Left colon (tissue), 2 donors: ENCODE results near the gene USP44. TPM values are rescaled to one million over a fixed set of nuclear protein-coding genes. Genes with fewer than 3 reads are reported as not detected.
"Not testable (repeated sequence)": the region's sequence is repeated elsewhere in the genome, so short reads cannot be mapped to it uniquely, and the experiment has no call there.

Experiments
- ATAC-seq: fragments of 200-7000 bp; cut with Tn5 transposase; one replicate; pipeline ENCODE4 v1.9.1; 2020; ENCODE audit warnings: mild to moderate bottlenecking, moderate library complexity
- DNase-seq, 2 donors: peaks; one replicate each; pipeline ENCODE4 v3.0.0-alpha.2; 2020
- intact Hi-C, 2 donors: fragments of 100-400 bp; cut with DNase I in 1 of 2; cut with micrococcal nuclease in 1 of 2; formaldehyde crosslinking; loops; one replicate each; pipeline versions ENCODE4 v1.11.2 to v1.14.0; 2022; cut with DNase I, micrococcal nuclease
- long read RNA-seq: library from polyadenylated mRNA; unstranded; transcript quantifications from one replicate; pipeline ENCODE4 v2.0.0, GENCODE V29; 2021
- total RNA-seq, 2 donors: library from RNA; stranded (reverse); fragmentation: NEBNext Ultra II Directional; extraction: Animal tissue kit (Norgen Biotek cat#: 25700); gene quantifications; one replicate each; pipeline ENCODE4 v1.2.1, GENCODE V29; 2021
- donor health status: DM: no; HTN: no; CAD: no.
- donor health status: DM: yes; HTN: yes; CAD: no.

Gene USP44
- total RNA-seq, result under 1 TPM in 1 of 2 donors, not detected in 1; 0.39 TPM
- long read RNA-seq, result 0 reads

- DNase-seq, result no peak
- intact Hi-C loops, result no loop called here
- no peak for ATAC-seq
Observed at GRCh38 chr12:95551305-95551704, at the start of gene USP44. Gene USP44, minus strand, starts transcription at chr12:95551476. Its CDS starts 17,220 bp downstream, at chr12:95534256.

DNA sequence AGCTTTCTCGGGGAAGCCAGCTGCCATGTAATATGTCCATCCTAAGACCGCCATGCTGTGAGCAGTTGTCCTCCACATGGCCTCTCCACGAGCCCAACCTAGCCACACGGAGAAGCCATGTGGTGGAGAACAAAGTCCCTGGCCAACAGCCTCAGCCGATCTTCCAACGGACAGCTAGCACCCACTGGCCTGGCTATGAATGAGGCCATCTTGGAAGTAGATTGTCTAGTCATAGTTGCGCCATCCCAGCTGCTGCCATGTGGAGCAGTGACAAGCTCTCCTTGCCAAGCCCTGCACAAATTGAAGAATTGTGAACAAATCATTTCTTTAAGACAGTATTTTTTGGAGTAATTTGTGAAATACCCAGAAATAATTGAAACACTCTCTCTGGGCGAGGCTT, 49.3 kb upstream of the USP44 start:
- DNase-seq, result no peak
- no peak for ATAC-seq
- intact Hi-C loops, result no loop called here

GRCh38 chr12:95599880-95600279, 48.6 kb upstream of the USP44 start:
- intact Hi-C loops, result no loop called here
- DNase-seq (no peak), ATAC-seq (no peak)

DNA sequence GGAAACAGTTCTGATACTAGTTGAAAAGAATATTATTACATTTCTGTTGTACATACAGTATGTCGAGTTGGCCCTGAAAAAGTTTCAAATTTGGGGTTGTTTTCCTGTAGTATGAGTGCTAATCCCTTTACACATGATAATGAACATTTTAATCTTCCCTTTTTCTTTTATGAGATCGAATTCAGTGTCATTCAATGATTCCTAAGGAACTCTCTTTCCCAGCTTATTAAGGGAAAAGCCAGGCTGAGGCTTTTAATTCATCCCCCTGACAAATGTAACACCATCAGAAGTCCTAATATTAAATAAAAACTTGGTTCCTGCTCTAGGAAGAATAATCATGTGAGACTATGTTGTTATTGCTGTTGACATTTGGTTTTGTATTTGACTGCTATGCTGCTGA, 42.9 kb upstream of the USP44 start:
- intact Hi-C loops, result no loop called here
- no peak for ATAC-seq
- no peak for DNase-seq

GRCh38 chr12:95593266-95593871, 42.1 kb upstream of the USP44 start:
- intact Hi-C loops, result no loop called here
- DNase-seq (no peak), ATAC-seq (no peak)

- DNase-seq (no peak), ATAC-seq (no peak)
- intact Hi-C loops, result no loop called here
Observed at GRCh38 chr12:95591731-95592130, 40.5 kb upstream of the USP44 start.

- intact Hi-C loops, result no loop called here
- no peak for ATAC-seq
- no peak for DNase-seq
Observed at GRCh38 chr12:95590775-95591174, 39.5 kb upstream of the USP44 start.

DNA sequence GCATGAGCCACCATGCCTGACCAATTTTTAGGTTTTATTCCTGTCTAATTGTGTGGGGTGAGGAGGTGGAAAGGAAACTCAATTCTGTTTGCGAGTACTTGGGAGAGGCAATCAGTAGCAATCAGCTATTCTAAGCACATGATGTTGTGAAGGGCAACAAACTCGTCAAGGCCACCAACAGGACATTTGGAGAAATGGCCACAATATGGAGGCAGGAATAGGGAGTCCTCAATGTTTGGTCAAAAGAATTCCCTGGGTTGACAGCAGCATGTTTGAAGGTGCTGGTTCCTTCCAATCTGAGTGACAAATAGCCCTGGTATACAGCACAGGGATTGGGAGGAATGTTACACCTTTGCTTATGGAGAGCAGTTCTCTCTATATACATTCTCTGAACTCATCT, 32.7 kb upstream of the USP44 start:
- intact Hi-C loops, result loop anchor here in 1 of 2 donors (5.0 kb wide), 1 partner anchor 233 kb away; no protein-coding TSS in a partner anchor
- ATAC-seq (no peak), DNase-seq (no peak)

- ATAC-seq, result peak; percentile 54
- intact Hi-C loops, result loop anchor here in 1 of 2 donors (5.0 kb wide), 1 partner anchor 235 kb away; no protein-coding TSS in a partner anchor
- no peak for DNase-seq
Observed at GRCh38 chr12:95582230-95583058, 31.2 kb upstream of the USP44 start.

DNA sequence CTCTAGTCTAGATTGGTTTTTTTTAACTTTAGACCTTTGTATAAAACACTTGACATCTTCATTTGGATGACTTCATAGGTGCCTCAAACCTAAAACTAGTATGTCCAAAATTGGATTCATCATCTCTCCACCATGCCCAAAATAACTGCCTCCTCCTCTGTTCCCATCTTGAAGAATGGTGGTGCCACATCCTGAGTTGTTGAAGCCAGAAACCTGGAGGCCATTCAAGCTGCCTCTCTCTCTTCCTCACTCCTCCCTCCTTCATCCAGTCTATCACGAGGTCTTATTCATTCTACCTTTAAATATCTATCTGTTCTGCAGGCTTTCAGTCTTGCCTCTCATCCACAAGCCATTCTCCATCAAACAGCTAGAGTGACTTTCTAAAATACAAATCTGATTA, 26.5 kb upstream of the USP44 start:
- no peak for DNase-seq
- ATAC-seq, result no peak
- intact Hi-C loops, result no loop called here

DNA sequence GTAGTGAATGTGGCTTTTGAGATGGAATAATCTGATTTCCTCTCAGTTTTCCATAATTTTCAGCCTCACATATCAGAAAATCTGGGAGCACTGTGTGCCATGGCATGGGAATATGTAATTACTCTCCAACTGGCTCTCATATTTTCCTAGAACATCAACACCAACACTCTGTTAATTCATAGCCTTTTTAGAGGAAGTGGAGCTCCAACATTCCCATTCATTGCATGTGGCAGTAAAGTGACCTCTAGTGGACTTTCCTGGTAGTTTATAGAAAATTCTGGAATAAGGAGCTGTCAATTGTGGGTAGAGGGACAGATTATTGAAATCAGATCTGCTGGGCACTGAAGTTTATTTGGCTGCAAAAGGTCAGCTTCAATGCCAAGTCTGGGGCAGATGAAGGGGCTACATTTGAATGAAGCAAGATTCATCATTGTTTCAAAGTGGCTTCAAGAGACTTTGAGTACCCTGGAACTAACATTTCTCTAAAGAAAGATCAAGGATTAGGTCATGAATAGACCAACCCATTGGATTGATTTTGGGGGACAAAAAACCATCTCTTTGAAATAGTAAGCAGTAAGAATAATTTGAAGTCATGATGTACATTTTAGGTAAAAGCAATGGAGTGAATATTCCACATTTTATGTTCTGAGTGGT, 23.6 kb upstream of the USP44 start:
- peak; percentile 70 for ATAC-seq
- intact Hi-C loops, result no loop called here
- DNase-seq, result no peak

- ATAC-seq, result no peak
- DNase-seq, result no peak
- intact Hi-C loops, result no loop called here
Observed at GRCh38 chr12:95573951-95574576, 22.8 kb upstream of the USP44 start.

DNA sequence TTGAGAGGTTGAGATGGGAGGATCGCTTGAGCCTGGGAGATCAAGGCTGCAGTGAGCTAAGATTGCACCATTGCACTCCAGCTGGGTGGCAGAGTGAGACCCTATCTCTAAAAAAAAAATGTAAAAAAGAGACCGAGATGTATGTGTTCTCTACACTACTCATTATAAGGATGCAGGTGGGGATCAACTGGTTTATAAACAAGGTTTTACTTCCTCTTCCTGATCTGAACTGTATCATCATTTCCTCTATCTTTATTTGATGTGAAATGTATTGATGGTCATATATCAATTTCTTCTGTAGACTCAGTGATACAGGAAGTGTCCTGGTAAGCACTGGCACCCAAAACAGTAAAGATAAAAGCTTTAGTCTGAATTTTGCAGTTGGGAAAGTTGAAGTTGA, 20.1 kb upstream of the USP44 start:
- ATAC-seq (peak; percentile 70), DNase-seq (no peak)
- intact Hi-C loops, result no loop called here

DNA sequence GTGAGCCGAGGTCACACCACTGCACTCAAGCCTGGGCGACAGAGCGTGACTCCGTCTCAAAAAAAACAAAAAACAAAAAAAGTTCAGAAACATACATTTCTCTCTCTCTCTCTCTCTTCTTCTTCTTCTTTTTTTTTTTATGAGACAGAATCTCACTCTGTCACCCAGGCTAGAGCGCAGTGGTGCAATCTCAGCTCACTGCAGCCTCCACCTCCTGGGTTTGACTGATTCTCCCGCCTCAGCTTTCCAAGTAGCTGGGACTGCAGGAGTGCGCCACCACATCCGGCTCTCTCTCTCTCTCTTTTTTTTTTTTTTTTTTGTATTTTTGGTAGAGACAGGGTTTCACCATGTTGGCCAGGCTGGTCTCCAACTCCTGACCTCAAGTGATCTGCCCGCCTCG, 16.8 kb upstream of the USP44 start:
- ATAC-seq, DNase-seq, intact Hi-C loops: not testable (repeated sequence)

DNA sequence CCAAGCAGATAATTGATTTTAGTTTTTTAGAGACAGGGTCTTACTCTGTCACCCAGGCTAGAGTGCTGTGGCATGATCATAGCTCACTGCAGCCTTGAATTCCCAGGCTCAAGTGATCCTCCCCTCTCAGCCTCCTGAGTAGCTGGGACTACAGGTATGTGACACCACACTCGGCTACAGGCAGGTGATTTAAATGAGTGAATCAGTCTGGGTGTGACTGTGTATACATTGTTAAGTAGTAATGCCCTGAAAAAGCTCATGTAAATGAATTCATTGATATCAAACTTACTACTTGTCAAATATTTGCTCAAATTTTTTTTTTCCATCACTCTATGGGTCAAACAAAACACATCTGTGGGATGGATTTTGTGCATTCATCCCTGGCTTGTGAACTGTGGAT, 6.3 kb upstream of the USP44 start:
- intact Hi-C loops, result no loop called here
- ATAC-seq, result peak; percentile 97
- no peak for DNase-seq

- intact Hi-C loops, result no loop called here
- ATAC-seq, result no peak
- DNase-seq, result no peak
Observed at GRCh38 chr12:95554532-95555071, 3.3 kb upstream of the USP44 start.

- intact Hi-C loops, result no loop called here
- ATAC-seq (no peak), DNase-seq (no peak)
Observed at GRCh38 chr12:95553197-95553943, 2.1 kb upstream of the USP44 start.

DNA sequence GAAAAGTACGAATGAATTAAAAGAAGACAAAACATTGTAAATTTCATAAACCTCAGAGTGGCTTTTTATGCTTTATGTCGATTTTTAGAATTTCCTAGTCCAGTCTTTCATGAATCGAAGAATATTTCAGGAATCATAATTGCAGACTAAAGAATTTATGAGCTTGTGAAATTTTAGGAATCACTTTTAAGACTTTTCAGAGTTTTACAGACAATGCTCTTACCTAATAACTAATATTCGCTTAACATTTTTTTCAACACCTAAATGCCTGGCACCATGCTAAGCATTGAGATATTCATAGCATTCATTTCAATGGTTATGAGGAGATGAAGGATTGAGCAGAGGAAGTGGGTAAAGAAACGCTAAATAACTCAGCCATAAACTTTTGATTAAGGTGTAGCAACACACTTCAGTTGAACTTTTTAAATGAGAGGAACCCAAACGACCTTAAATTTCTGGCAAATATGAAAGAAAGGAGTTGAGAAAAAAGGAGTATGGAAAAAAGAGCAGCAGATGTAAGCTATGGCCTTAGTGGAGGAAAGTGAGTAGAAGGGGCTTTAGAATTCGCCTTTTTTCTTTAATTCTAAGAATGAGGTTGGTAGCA, 739 bp upstream of the USP44 start:
- ATAC-seq (no peak), DNase-seq (no peak)
- intact Hi-C loops, result no loop called here
